Breast epithelium (tissue), 3 donors: ENCODE measurements around the gene C6orf132.

Source experiments
- POLR2AphosphoS5 ChIP-seq, 3 donors: sonication (generic); formaldehyde crosslinking; IDR thresholded peaks; one replicate each; pipeline ENCODE4 v1.6.1; 2017; ENCODE audit warnings: antibody characterized with exemption in 3 of 3
- TF ChIP-seq, protein P1 (sequence below), 3 donors: fragments of 450-650 bp; IDR thresholded peaks; one replicate each; pipeline ENCODE4 v1.5.1; 2016 to 2017; ENCODE audit warnings: antibody characterized with exemption in 3 of 3, mild to moderate bottlenecking in 3 of 3, moderate library complexity in 3 of 3

DNA sequence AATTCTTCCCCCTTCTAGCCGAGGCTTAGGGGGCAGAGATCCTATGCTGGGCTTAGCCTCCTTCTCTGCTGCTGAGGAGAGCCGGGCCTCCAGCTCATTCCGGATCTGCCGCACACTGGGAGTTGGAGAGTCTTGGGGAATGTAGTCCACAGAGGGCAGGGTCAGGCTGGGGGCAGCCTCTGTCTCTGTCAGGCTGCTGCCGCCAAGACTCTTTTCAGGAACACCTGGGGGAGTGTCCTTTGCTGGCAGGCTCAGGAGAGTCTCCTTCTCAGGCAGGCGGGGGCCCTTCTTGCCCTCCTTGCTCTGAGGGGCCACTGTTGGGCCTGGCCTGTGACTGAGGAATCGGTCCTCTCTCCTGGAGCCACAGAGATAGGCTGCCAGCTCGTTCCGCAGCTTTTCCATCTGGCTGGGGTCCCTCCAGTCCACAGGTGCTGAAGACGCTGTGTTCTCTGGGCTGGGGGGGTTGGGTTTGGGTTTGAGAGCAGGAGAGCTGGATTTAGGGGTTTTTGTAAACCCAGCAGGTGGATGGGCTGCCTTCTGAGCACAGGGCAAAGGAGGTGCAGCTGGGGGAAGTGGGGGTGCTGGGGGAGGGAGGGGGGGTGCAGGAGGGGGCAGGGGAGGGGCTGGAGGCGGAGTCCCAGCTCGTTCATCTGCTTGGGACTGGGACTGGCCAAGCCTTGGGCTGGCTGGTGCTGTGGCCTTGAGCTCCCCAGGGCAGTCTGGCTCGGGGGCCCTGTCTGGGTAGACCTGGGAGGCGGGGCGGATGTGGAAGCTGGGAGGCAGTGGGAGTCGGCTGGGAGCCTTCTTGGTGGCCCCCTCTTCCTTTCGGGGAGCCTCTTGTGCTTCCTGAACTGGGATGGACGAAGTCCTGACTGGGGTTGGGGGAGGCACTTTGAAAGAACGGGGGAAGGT, 36.1 kb downstream of the C6orf132 start:
- TF ChIP-seq, protein P1, sequence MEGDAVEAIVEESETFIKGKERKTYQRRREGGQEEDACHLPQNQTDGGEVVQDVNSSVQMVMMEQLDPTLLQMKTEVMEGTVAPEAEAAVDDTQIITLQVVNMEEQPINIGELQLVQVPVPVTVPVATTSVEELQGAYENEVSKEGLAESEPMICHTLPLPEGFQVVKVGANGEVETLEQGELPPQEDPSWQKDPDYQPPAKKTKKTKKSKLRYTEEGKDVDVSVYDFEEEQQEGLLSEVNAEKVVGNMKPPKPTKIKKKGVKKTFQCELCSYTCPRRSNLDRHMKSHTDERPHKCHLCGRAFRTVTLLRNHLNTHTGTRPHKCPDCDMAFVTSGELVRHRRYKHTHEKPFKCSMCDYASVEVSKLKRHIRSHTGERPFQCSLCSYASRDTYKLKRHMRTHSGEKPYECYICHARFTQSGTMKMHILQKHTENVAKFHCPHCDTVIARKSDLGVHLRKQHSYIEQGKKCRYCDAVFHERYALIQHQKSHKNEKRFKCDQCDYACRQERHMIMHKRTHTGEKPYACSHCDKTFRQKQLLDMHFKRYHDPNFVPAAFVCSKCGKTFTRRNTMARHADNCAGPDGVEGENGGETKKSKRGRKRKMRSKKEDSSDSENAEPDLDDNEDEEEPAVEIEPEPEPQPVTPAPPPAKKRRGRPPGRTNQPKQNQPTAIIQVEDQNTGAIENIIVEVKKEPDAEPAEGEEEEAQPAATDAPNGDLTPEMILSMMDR (IDR thresholded peaks at IDR 0.05), result no peak
- no peak for TF ChIP-seq POLR2AphosphoS5 (IDR thresholded peaks at IDR 0.05)
